RPMI8226 (cell line): Measurements from ENCODE around the gene OR56A5.

Experiments
- DNase-seq: peaks from one replicate; pipeline ENCODE4 v3.0.0-alpha.2; 2015

The OR56A5 gene

DNA sequence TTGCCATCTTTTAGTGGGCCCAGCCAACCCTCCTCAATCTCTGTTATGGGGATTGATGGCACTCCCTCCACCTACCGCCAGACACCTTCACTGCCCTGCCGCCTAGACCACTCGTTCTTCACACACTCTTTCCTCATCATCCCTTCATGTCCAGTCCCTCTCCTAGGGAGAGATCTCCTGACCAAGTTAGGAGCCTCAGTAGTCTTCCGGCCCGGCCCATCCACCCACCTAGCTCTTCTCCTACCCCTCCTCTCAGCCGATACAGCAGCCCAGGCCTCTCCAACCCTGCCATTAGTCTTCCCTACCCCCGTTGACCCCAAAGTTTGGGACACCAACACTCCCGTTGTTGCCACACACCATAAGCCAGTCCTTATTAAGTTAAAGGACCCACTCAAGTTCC, 37.2 kb downstream of the OR56A5 start:
- no peak for DNase-seq

DNA sequence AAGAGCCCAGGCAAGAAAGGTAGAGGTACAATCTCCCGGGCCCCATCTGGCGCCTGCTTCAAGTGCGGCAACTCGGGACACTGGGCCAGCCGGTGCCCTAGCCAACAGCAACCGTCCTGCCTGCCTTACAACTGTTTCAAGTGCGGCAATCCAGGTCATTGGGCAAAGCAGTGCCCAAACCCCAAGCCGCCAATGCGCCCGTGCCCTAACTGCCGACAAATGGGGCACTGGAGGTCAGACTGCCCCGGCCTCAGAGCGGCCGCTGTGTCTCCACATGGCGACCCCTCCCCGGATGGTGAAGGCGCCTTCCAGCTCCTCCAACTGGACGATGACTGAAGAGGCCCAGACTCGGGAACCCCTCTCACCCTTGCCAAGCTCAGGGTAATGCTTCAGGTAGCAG, 37.7 kb downstream of the OR56A5 start:
- no peak for DNase-seq

DNA sequence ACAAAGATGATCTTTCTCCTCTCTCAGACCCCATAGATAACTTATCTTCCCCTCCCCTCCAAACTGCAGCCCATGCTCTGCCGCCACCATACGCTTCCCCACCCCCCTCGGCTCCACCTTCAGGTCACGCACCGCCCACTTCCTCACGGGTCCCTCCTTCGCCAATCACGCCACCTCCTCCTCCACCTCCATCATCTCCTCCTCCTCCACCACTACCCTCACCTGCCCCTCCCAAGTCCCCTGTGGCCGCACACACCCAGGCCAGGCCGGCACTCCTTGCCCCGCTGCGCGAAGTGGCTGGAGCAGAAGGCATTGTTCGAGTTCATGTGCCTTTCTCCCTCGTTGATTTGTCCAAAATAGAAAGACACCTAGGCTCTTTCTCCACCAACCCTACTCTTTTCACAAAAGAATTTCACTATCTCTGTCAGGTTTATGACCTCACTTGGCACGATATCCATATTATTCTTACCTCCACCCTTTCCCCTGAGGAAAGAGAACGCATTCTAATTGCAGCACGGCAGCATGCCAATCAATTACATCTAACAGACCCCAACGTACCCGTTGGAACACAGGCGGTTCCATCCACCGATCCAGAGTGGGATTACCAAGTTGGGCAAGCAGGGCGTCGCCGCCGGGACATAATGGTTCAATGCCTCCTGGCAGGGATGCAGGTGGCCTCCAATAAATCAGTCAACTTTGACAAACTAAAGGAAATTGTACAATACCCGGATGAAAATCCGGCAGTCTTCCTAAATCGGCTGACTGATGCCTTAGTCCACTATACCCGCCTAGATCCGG, 38.5 kb downstream of the OR56A5 start:
- DNase-seq, result no peak

DNA sequence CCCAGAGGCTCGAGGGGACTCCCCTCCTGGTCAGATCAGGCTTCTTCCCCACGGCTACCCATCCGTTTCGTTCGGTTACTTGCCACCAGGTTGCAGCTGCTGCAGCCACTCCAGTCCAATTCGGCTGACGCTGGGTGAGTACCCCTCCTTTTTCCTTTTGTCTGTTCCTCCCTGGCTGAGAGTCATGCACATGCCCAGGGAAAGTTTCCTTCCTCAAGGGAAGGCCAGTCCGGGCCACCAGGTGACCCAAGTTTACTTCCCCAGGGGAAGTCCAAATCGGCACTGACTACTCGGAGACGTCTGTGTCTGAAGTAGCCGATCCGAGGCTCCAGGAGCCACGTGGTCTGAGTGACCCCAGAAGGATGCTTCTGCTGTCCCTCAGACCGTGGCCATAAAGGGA, 39.5 kb downstream of the OR56A5 start:
- no peak for DNase-seq

DNA sequence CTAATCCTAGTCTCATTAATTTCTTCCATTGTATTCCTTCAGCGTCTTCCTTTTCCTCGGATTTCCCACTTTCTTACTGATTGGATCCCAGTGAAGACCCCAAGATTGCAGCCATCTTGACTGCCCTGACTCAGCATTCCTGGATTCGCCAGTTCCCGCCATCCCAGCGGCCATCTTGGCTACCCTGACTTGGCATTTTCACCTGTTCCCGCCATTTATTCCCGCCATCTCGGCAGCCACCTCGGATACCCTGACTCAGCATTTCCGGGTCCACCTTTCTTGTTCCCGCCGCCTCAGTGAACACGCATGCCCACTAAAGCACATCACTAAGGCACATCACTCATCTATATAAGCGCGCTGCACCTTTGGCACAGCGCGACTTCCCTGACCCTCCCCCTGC, 40.0 kb downstream of the OR56A5 start:
- DNase-seq, result no peak

DNA sequence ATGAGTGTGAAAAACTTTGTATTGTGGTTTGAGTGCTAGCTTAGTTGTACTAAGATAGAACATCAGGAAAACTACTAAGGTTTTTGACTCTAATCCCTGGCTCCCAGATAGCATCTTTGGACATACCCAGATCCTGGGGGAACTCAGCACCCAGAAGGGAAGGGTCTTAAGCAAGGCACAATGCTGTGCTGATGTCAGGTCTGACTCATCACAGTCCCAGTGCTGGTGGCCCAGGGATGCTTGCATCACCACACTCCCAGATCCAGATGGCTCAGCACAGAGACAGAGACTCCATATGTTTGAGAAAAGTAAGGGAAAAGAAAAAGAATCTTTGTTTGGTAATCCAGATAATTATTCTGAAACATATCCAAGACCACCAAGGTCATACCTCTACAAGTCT, 44.5 kb downstream of the OR56A5 start:
- DNase-seq, result no peak

DNA sequence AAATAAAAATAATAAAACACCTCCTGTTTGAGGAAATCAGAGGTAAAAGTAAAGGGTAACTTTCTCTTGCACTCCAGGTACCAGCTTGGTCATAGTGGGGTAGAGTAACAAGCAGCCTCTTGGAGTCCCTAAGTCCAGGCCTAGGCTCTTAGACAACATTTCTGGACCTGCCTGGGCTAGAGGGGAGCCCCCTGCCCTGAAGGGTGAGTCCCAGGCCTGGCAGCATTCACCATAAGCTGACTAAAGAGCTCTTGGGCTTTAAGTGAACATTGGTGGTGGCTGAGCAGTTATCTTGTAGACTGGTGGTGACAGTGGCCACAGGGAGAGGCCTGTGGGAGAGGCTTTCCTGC, 44.9 kb downstream of the OR56A5 start:
- DNase-seq, result no peak

DNA sequence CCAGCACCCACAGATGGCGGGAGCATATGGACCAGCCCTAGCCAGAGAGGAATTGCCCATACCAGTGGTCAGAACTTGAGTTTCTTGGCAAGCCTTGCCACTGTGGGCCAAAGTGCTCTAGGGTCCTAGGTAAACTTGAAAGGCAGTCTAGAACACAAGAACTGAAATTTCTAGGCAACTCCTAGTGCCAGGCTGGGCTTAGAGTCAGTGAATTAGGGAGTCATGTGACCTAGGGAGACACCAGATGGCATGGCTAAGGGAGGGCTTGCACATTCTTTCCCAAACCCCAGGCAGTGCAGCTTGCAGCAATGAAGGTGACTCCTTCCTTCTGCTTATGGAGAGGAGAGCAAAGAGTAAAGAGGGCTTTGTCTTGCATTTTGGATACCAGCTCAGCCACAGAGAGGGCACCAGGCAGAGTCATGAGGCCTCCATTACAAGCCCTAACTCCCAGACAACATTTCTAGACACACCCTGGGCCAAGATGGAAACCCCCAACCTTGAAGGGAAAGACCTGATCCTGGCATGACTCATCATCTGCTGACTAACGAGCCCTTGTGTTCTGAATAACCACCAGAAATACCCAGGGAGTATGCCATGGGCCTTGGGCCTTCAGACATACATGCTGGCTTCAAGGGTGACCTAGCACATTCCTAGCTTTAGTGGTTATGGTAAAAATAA, 45.4 kb downstream of the OR56A5 start:
- DNase-seq, result no peak
